Inferior parietal cortex (tissue), 1 donor: Measurements from ENCODE around the gene POLR3H.

Source experiments
- DNase-seq: peaks from one replicate; pipeline ENCODE4 v3.0.0-alpha.2; 2016; ENCODE audit errors: extremely low spot score

POLR3H gene

DNA sequence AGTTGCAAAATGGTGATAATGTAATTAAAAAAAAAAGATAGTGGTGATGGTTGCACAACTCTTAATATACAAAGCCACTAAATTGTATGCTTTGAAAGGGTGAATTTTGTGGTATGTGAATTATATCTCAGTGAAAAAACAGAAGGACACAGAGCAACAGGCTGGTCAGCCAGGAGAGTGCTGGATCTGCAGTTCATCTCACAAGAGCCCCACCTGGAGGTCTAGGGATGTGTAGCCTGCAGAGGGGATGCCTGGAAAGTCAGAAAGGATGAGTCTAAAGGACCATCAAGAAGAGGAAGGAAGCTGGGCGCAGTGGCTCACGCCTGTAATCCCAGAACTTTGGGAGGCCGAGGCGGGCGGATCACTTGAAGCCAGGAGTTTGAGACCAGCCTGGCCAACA lies 9.0 kb downstream of the POLR3H start:
- DNase-seq = no peak

DNA sequence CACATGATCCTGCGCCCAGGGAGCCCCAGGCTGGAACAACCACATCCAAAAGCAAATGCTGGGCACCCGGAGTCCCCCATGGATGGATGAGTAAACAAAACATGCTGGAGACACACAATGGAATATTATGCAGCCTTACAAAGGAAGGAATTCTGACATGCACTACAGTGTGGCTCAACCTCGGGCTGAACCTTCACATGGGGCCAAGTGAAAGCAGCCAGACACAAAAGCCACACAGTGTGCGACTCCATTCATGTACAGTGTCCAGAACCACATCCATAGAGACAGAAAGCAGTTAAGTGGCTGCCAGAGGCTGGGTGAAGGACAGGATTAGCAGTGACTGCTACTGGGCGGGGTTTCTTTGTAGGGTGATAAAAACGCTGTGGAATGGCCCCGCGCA lies 10.1 kb downstream of the POLR3H start:
- DNase-seq = no peak

DNA sequence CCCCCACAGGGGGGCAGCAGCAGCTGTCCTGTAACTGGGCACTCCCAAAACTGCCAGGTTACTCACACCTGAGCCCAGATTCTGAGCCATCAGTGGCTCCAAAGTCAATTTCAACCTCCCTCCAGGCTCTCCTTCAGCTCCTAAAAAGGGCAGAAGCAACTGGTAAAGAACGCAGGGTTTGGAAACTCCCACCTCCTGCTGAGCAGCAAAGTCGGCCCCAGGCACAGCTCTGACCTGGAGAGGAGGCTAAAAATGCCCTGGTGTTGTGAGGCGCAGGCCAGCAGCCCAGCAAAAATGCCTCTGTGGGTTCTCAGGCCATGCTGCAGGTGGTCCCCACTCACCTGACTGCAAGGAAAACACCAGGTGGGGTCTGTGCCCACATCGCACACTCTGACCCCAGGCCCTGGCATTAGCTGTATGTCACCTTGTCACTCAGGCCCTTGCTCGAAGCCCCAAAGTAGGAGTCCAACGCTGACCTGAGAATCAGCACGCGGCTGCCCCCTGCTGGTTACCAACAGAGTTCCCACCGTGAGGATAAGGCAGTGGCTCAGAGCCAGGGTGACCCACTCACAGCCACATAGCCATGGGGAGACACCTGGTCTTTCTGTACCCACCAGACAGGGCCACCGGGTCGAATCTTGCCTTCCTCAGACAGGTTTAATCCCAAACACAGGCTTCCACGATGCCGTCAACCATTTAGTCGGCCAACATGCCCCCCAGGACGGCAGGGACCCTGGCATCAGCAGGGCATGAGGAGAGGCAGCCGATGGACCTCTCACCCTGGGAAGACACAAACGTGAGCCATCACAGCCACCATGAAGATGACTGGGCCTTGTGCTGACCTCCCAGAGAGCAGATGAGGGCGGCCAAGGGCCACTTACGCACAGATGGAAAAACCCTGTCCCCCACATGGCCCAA lies 11.1 kb downstream of the POLR3H start:
- DNase-seq = peak; percentile 69

DNA sequence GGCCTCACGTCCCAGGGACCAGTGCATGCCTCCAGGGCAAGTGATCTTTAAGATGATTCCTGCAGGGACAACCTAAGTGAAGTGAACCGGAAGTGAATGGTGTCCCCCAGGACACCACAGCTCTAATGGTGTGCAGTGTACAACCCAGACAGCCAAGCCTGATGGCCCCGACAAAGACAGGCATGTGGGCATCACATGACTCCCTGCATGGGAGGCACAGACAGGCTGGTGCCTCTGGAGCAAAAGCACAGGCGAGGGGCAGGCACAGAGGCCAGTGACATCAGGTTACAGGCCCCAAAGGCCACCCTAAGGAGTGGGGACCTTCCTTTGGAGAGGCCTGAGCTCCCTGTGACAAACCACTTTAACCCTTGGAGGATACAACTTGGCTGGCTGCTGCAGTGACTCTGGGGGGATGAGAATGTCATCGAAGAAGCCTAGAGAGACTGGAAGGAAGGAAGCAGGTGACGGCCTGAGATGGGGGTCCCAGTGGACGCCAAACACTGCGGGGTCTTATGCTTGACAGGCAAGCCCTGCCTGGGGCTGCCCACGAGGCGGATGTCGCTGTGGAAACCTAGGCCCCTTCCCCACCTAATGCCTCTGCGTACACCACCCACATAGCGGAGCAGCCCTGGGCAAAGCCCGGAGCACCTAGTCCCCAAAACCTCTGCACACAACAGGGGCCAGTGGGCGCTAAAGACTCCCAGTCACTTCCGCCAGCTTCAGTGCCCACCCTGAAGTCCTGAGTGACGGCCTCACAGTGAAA lies 12.4 kb downstream of the POLR3H start:
- DNase-seq = no peak

DNA sequence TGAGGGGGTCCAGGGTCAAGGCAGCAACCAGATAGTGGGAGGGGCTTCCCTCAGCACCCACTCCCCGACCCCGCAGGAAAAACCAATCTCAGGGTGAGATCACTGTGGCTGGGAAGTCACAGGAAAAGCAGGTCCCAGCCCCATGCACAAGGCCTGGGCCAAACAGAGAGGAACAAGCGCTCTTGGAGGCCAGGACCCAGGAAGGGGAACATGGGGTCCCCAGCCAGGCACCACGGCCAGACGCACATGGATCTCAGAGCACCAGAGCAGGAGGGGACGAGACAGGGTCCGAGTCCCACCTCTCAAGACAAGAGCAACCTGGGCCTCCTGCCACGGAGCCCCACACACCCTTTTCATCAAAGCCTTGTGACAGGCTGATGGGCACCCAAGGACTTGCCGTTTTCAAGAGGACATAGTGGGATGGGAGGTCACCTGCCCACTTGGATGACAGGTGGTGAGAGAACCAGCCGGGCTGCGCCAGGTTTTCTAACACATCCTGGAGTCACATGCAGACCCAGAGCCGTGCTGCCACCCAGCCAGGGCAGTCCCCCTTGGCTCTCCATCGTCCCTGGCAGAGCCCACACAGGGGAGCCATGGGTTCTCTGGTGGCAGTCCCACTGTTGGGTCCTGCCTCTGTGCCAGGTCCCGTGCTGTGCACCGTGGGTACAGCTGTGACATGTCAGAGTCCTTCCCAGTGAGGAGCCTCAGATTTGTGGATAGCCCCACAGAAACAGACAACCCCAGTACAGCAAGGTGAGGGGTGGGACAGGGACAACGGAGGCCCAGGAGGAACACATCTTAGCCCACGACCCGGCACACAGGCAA lies 13.2 kb downstream of the POLR3H start:
- no peak for DNase-seq

DNA sequence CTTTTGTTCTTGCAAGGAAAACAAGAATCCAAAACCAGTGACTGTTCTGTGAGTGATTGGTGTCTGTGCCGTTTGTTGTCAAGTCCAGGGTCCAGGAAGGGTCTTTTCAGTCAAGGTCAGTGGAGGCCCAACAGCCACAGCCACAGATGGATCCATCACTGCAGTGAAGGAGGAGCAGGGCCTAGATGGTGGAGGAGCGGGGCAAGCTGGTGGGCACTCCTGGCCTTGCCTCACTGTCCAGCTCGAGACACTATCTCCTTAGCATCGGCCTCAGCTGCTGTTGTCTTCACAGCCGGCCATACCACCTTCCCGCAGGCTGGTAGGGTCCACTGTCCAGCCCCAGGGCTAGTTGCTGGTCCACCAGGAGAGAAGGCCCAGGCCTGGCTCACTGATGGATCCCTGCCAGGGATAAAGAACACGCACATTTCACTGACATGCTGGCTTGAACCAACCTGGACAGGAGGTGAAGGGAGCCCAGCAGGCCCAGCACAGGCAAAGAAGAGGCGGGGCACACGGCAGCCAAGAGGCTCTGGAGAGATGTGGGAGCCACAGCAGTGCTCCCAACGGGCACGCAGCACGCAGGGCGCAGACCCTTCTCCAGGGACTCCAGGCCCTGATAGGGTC lies 15.2 kb downstream of the POLR3H start:
- no peak for DNase-seq

DNA sequence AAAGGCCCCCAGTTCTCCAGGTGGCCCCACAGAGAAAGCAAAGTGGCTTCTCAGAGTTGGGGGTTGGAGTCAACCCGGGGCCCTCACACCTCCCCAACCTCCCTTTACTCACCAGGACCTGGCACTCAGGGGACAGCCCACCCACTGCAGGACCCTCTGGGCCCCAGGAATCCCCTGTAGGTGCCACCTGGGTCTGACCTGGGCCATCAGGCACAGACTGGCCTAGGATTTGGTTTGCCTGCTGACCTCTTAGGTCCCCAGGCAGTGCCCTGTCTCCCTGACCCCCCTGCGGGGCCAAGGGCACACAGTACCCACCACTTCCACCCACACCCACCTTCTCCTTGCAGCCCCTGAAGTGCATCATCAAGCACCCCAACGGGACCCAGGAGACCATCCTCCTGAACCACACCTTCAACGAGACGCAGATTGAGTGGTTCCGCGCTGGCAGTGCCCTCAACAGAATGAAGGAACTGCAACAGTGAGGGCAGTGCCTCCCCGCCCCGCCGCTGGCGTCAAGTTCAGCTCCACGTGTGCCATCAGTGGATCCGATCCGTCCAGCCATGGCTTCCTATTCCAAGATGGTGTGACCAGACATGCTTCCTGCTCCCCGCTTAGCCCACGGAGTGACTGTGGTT lies 16.0 kb downstream of the POLR3H start:
- no peak for DNase-seq

DNA sequence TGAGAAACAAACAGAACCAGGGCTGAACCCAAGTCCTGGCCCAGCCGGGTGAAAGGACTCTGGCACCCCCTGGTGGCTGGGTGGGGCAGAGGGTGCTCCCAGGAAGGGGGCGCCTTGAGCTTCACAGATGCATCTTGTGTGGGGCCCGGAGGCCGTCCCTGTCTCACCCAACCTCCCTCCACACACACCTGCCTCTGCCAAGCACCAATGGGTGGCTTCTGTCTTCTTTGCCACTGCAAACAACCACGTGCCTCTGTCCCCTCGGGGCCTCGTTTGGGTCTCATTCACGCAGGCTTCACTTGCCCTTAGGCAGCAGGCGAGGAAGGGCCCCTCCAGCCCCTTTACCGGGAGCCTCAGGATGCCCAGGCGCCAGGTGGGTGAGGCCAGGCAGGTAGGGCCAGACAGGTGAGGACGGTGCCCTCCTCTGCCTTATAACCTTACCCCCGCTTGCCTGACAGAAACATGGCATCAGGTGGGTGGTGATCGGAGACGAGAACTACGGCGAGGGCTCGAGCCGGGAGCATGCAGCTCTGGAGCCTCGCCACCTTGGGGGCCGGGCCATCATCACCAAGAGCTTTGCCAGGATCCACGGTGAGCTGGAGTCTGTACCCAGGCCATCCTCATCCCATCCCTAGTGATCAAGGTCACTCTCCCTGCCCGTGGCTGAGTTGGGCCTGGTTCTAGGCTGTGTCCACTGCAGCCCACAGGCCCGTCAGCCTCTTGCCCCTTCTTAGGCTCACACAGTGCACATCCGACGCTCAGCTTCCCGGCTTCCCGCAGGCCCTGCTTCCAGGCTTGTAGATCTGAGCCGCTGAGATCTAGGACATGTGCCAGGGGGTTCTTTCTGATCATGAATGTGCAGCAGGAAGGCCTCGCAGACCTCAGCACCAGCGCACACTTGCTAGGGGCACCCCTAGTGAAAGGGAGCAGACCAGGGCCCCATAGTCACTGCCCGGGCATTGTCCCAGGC lies 17.2 kb downstream of the POLR3H start:
- DNase-seq = peak; percentile 59

DNA sequence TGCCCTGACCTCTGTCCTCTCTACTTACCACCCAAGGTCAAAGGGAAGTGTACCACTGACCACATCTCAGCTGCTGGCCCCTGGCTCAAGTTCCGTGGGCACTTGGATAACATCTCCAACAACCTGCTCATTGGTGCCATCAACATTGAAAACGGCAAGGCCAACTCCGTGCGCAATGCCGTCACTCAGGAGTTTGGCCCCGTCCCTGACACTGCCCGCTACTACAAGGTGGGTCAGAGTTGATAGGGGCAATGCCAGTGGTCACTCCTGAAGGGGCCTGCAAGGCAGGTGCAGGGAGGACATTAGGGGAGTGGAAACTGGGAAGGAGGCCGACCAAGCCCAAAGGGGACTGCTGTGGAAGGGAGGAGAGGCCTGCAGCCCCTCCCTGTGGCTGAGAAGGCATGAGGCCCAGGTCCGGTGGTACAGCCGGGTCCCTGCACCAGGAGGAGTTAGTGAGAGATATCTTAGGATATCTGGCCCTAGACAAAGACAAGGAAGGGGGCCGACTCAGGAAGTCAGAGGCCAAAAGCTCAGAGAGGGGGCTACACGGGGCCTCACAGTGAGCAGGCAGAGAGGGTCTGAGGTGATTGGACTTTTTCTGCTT lies 17.9 kb downstream of the POLR3H start:
- DNase-seq = no peak

DNA sequence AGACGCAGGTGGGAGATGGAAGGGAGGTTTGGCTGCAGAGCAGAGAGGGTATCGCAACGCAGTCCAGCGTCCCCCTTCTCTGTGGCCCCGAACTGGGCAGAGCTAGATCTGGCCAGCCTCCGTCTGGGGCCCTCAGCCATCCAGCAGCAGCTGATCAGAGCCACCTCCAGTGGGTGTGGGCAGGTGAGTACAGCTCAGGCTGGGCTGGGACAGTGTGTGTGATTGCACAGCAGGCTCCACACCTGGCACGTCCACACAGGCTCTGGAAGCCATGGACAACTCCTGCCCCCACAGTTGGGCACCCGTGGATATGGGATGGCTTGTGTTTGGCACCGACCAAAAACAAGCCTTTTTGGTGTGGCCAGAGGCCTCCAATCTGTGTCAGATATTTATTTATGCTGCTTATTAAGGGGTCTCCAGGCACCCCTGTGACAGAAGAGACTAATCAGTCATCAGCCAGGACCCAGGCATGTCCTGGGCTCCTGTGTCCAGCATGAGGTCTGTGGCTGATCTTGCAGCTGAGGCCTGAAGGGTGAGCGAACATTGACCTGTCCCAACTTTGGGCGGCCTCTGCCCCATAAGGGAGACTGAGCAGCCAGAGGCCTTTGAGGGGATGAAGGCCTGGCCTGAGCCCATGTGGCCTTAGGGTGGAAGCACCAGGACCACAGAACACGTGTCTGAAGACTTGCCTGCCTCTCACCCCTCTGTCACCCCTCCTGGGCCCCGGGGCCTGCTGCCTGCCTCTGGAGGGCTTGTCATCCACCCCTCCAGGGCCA lies 18.6 kb downstream of the POLR3H start:
- DNase-seq = no peak

DNA sequence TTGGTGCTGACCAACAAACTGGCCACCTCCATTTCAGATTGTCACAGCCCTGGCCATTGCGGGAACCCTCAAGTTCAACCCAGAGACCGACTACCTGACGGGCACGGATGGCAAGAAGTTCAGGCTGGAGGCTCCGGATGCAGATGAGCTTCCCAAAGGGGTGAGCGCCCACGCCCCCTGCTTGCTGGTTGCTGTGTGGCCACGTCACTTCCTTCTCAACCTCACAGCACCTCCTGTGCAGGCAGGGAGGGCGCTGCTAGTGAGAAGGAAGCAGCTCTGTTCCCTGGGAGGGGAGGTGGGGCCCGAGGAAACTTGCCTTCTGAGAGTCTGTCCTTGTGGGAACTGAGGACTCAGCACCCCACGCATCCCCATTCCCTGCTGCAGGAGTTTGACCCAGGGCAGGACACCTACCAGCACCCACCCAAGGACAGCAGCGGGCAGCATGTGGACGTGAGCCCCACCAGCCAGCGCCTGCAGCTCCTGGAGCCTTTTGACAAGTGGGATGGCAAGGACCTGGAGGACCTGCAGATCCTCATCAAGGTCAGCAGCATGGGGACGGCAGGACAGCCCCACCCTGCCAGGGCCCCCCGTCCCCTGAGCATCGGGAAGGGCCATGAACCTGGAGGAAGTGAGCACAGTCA lies 19.3 kb downstream of the POLR3H start:
- DNase-seq = no peak

DNA sequence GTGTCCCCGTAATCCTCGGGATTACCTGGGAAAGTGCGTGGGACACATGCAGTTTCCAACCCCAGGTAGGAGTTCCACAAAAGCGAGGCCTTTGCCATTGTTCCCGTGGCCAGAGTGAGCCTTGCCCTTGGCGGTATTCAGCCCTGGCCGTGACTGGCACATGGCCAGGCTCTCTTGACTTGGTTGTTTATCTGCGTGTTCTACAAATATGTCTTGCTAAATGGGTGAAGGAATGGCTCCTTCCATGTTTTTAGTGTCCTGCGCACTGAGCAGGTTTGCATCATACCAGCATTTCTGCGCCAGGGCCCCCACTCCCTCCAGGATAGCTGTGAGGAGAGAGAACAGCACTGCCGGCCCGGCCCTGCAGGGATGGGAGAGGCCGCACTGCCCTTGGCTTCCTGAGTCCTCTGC lies 20.0 kb downstream of the POLR3H start:
- no peak for DNase-seq

DNA sequence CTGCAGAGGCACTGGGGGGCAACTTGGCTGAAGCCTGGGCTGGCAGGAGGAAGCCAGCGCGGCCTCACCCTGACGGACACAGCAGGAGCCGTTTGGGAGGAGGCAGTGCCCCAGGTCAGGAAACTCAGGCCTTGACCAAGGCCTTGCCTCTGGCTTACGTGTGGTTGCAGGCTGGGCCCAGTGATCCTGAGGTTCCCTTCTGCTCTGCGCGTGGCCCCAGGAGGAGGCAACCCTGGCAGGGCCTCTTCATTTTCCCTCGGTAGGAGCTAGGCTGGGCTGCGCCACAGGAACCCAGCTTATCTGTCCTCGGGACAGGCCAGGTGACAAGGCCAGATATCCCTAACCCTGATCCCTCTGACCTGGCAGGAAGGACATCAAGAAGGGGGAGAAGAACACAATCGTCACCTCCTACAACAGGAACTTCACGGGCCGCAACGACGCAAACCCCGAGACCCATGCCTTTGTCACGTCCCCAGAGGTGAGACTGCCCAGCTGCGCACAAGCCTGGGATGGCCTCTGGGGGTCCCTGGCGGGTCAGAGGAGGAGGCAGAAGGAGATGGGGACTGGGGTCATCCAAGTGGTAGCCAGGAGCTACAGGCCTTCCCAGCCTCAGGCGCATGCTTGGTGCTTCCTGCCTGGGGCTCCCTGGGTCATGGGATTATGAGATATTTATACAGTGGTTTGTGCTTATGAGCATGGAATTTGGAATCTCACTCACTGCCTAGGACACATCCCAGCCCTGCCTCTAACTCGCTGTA lies 20.6 kb downstream of the POLR3H start:
- no peak for DNase-seq

DNA sequence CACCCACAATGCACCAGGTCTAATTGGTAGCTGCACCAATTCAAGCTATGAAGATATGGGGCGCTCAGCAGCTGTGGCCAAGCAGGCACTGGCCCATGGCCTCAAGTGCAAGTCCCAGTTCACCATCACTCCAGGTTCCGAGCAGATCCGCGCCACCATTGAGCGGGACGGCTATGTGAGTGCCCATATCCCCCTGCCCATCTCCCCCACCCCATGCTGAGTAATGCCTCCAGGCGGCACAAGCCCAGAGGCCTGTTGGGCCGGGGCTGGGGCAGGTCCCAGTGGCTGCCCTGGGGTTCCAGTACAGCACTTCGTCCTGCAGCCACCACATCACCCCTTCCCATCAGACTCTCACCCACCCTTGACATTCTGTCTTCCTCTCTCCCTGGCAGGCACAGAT lies 21.5 kb downstream of the POLR3H start:
- DNase-seq = no peak

DNA sequence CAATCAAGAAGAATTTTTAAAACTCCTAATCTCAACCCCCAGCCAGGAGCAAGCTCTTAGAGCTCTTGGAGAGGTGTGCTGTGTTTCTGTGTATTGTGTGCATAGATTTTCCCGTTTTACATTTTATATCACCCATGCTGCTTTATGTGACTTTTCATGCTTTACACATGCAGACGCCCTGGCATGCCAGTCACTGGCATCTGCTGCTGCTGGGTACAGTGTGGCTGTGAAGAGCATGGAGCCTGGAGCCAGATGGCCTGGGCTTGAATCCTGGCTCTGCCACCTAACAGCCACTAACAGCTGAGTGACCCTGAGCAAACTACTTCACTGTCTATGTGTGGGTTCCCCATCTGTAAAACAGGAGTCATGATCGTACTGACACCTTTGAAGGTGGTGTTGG lies 23.1 kb downstream of the POLR3H start:
- no peak for DNase-seq

DNA sequence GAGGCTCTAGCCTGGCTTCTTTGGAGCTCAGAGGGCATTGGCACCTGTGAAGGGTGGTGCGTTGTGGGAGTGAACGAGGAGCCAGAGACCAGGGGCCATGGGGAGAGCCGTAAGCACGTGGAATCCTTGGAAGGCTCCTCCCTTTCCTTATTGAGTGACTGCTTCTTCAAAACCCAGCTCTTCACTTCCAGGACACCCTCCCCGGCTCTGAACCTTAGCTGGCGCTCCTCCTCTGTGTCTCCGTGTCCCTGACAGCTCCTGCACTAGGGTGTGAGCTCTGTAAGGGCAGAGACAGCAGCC lies 26.3 kb downstream of the POLR3H start:
- DNase-seq = no peak

DNA sequence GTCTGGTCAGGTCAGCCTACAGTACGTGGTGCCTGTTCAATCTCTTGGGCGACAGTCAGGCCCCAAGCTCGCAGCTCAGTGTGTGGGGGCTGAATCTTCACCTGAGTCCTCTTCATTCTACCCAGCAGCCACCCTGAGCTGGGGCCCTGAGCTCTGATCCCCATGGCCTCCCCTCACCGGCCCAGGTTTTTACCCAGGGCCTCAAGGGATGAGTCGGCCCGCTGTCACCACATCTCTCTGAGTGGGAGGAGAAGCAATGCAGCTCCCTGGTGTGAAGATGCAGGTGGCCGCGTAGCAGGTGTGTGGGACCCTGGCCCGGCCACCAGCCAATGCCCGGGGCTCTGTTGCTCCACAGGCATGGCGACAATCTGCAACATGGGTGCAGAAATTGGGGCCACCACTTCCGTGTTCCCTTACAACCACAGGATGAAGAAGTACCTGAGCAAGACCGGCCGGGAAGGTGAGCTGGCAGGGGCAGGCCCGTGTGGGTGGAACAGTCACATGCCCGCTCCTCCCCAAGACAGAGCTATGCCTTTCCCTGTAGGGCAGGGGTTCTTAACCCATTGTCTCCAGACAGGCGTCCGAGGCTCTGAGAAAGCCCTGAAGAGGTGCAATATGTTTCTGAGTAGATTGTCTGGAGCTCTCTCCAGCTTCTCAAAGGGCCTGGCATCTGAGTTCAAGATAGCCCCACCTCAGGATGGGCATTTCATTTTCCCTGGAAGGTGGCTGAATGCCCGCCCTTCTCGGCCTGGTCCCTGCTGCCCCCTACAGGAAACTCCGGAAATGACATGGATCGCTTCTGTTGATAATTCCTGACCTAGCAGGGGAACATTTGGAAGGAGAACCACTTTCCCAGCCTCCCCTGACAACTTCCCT lies 26.9 kb downstream of the POLR3H start:
- peak; percentile 93 for DNase-seq
